Fibroblast of lung (primary cell): ENCODE results near the gene NPVF. TPM values are rescaled to one million over a fixed set of nuclear protein-coding genes. Genes with fewer than 3 reads are reported as not detected.

ENCODE experiments used
- DNase-seq, 2 donors: peaks; one replicate each; pipeline versions ENCODE4 v3.0.0 to v3.0.0-alpha.2; 2010; ENCODE audit warnings: low read depth in 2 of 2
- H2AFZ ChIP-seq: 2 replicates; pipeline ENCODE4 v1.5.1; 2012; ENCODE audit warnings: low read length, control low read depth, inconsistent platforms
- H3K27ac ChIP-seq: 2 replicates; pipeline ENCODE4 v1.5.1; 2011; ENCODE audit warnings: low read length, control low read depth; ENCODE audit not compliant: insufficient read depth
- H3K27me3 ChIP-seq: 2 replicates; pipeline ENCODE4 v1.5.1; 2011; ENCODE audit warnings: mild to moderate bottlenecking, low read length; ENCODE audit not compliant: control insufficient read depth, insufficient read depth
- H3K36me3 ChIP-seq: 2 replicates; pipeline ENCODE4 v1.5.1; 2011; ENCODE audit warnings: low read length; ENCODE audit not compliant: control insufficient read depth, insufficient read depth
- H3K4me1 ChIP-seq: 2 replicates; pipeline ENCODE4 v1.5.1; 2011; ENCODE audit warnings: low read length; ENCODE audit not compliant: control insufficient read depth, insufficient read depth; ENCODE audit errors: extremely low read depth
- H3K4me2 ChIP-seq: 2 replicates; pipeline ENCODE4 v1.5.1; 2011; ENCODE audit warnings: low read length, control low read depth; ENCODE audit not compliant: insufficient read depth; ENCODE audit errors: extremely low read depth
- H3K4me3 ChIP-seq, 4 experiments: fragments of 200-600 bp in 1 of 4; sonication (generic) in 1 of 4; replicated peaks in 1 of 4; 2 replicates each; pipeline ENCODE4 v1.5.1; 2011 to 2016; ENCODE audit warnings: low read length in 4 of 4, low read depth in 3 of 4, mild to moderate bottlenecking in 3 of 4, control low read depth in 2 of 4, inconsistent platforms in 1 of 4, mixed read lengths in 1 of 4; ENCODE audit not compliant: insufficient read depth in 1 of 4; ENCODE audit errors: control extremely low read depth in 1 of 4
- H3K79me2 ChIP-seq: 2 replicates; pipeline ENCODE4 v1.5.1; 2012; ENCODE audit warnings: mild to moderate bottlenecking, low read length, inconsistent platforms; ENCODE audit not compliant: control insufficient read depth, insufficient read depth
- H3K9ac ChIP-seq: 2 replicates; pipeline ENCODE4 v1.5.1; 2011; ENCODE audit warnings: mild to moderate bottlenecking, low read length, control low read depth; ENCODE audit not compliant: insufficient read depth
- H3K9me3 ChIP-seq: 2 replicates; pipeline ENCODE4 v1.5.1; 2012; ENCODE audit warnings: low read depth, low read length; ENCODE audit not compliant: control insufficient read depth, insufficient read depth
- H4K20me1 ChIP-seq: 2 replicates; pipeline ENCODE4 v1.5.1; 2011; ENCODE audit warnings: low read length; ENCODE audit not compliant: control insufficient read depth, insufficient read depth; ENCODE audit errors: extremely low read depth
- CTCF ChIP-seq, 2 donors: IDR thresholded peaks in 1 of 2; conservative IDR thresholded peaks in 1 of 2; 1 replicate in 1 of 2; 2 replicates in 1 of 2; pipeline ENCODE4 v1.5.1; 2011 to 2012; ENCODE audit warnings: low read length in 2 of 2, control low read depth in 1 of 2, inconsistent platforms in 1 of 2, low read depth in 1 of 2, mild to moderate bottlenecking in 1 of 2
- EZH2 ChIP-seq: IDR thresholded peaks from 2 replicates; pipeline ENCODE4 v1.5.1; 2012; ENCODE audit warnings: low read length, control low read depth, mild to moderate bottlenecking; ENCODE audit errors: missing control alignments
- polyA plus RNA-seq, 2 donors: library from polyadenylated mRNA; depleted of rRNA in 1 of 2; stranded (reverse) in 1 of 2; unstranded in 1 of 2; fragments of >200 nt; gene quantifications; 2 replicates each; pipeline ENCODE4 v1.2.1, GENCODE V29; 2011 to 2012; ENCODE audit warnings: missing spikeins in 1 of 2
- total RNA-seq: library from RNA; depleted of rRNA; stranded (reverse); fragments of >200 nt; gene quantifications from 2 replicates; pipeline ENCODE4 v1.2.1, GENCODE V29; 2014

NPVF gene
- total and polyA plus RNA-seq, 2 donors (not counting 1 experiment from before 2014, with no cell fraction given): not detected

- Histone ChIP-seq H3K27me3 (no peaks in the 10 kb centered on the region), H3K36me3 (no peaks in the 10 kb centered on the region), H4K20me1 (no peaks in the 10 kb centered on the region), H3K4me3 (no peak overlapping the region), H3K9me3 (no peaks in the 10 kb centered on the region), H3K27ac (no peak overlapping the region), H3K9ac (no peak overlapping the region), H3K4me1 (no peaks in the 10 kb centered on the region), H3K4me2 (no peak overlapping the region), H3K79me2 (no peaks in the 10 kb centered on the region), H2AFZ (no peak overlapping the region)
- DNase-seq: no peak
- TF ChIP-seq CTCF (conservative IDR thresholded peaks at IDR 0.05 in 1 of 2, IDR thresholded peaks at IDR 0.05 in 1 of 2; ENCODE audit: low read depth in 1 of 2, low read length in 2 of 2): no peak
- TF ChIP-seq EZH2: no peak
Observed at GRCh38 chr7:25239888-25240287, 11.6 kb upstream of the NPVF start.

GRCh38 chr7:25238066-25238725, 9.9 kb upstream of the NPVF start:
- Histone ChIP-seq H3K36me3 (no peaks in the 10 kb centered on the region), H3K4me2 (no peak overlapping the region), H3K9me3 (no peaks in the 10 kb centered on the region), H3K9ac (no peak overlapping the region), H3K4me1 (no peaks in the 10 kb centered on the region), H3K79me2 (no peaks in the 10 kb centered on the region), H4K20me1 (no peaks in the 10 kb centered on the region), H3K27ac (no peak overlapping the region), H2AFZ (no peak overlapping the region), H3K4me3 (no peak overlapping the region), H3K27me3 (no peaks in the 10 kb centered on the region)
- no peak for DNase-seq
- TF ChIP-seq CTCF (conservative IDR thresholded peaks at IDR 0.05 in 1 of 2, IDR thresholded peaks at IDR 0.05 in 1 of 2; ENCODE audit: low read depth in 1 of 2, low read length in 2 of 2) (no peak), EZH2 (no peak)

GRCh38 chr7:25235471-25235870, 7.2 kb upstream of the NPVF start:
- Histone ChIP-seq H2AFZ (no peak overlapping the region), H3K79me2 (no peaks in the 10 kb centered on the region), H3K4me3 (no peak overlapping the region), H3K36me3 (no peaks in the 10 kb centered on the region), H3K4me2 (no peak overlapping the region), H3K27ac (no peak overlapping the region), H3K9me3 (no peaks in the 10 kb centered on the region), H3K27me3 (no peaks in the 10 kb centered on the region), H3K9ac (no peak overlapping the region), H3K4me1 (no peaks in the 10 kb centered on the region), H4K20me1 (no peaks in the 10 kb centered on the region)
- DNase-seq: no peak
- TF ChIP-seq CTCF (conservative IDR thresholded peaks at IDR 0.05 in 1 of 2, IDR thresholded peaks at IDR 0.05 in 1 of 2; ENCODE audit: low read depth in 1 of 2, low read length in 2 of 2): no peak
- TF ChIP-seq EZH2: no peak
